Ovary (tissue), 3 donors: ENCODE measurements around the gene TNS3.

Experiments used
- EP300 ChIP-seq: sonication (generic); formaldehyde crosslinking; IDR thresholded peaks from one replicate; pipeline ENCODE4 v1.6.1; 2017; ENCODE audit warnings: antibody characterized with exemption
- TF ChIP-seq, protein P1 (sequence below), 3 donors: fragments of 450-650 bp in 2 of 3; fragments of 200-600 bp in 1 of 3; IDR thresholded peaks; one replicate each; pipeline versions ENCODE4 v1.5.1 to v1.8.0; 2016 to 2022; ENCODE audit warnings: antibody characterized with exemption in 3 of 3, mild to moderate bottlenecking in 1 of 3
- donor health status: DM: no; HTN: no; CAD: no.

DNA sequence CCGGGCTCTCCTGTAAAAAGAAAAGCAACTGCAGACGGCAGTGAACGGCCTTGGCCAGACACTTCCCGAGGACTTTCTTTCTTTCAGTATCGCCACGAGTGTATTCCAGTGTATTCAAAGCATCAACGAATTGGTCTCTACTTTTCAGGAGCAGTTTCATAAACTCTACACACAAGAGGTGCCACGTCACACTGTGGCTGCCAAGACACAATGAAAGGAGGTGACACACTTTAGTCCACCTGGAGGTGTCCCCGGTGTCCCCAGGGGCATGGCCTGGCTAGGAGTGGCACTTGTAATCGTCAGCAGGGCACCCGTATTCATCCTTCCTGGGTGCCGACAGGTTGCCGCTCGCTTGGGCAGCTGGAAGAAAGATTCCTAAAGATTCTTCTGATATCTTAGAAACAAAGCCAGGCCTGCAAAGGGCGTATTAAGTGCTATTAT lies 5.0 kb downstream of the TNS3 start:
- TF ChIP-seq, protein P1, sequence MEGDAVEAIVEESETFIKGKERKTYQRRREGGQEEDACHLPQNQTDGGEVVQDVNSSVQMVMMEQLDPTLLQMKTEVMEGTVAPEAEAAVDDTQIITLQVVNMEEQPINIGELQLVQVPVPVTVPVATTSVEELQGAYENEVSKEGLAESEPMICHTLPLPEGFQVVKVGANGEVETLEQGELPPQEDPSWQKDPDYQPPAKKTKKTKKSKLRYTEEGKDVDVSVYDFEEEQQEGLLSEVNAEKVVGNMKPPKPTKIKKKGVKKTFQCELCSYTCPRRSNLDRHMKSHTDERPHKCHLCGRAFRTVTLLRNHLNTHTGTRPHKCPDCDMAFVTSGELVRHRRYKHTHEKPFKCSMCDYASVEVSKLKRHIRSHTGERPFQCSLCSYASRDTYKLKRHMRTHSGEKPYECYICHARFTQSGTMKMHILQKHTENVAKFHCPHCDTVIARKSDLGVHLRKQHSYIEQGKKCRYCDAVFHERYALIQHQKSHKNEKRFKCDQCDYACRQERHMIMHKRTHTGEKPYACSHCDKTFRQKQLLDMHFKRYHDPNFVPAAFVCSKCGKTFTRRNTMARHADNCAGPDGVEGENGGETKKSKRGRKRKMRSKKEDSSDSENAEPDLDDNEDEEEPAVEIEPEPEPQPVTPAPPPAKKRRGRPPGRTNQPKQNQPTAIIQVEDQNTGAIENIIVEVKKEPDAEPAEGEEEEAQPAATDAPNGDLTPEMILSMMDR (IDR thresholded peaks at IDR 0.05), result no peak
- TF ChIP-seq EP300, result no peak
